Fibroblast of mammary gland (primary cell): ENCODE data around the gene SLF2.

Experiments
- DNase-seq: peaks from one replicate; pipeline ENCODE4 v3.0.0-alpha.2; 2010; ENCODE audit warnings: low read depth
- H3K4me3 ChIP-seq: 2 replicates; pipeline ENCODE4 v1.5.1; 2011; ENCODE audit warnings: low read depth, mild to moderate bottlenecking, low read length, moderate library complexity; ENCODE audit not compliant: control insufficient read depth
- TF ChIP-seq, protein P1 (sequence below): conservative IDR thresholded peaks from 2 replicates; pipeline ENCODE4 v1.5.1; 2011; ENCODE audit warnings: low read depth, low read length, inconsistent platforms; ENCODE audit not compliant: control insufficient read depth, insufficient read depth

SLF2 gene

DNA sequence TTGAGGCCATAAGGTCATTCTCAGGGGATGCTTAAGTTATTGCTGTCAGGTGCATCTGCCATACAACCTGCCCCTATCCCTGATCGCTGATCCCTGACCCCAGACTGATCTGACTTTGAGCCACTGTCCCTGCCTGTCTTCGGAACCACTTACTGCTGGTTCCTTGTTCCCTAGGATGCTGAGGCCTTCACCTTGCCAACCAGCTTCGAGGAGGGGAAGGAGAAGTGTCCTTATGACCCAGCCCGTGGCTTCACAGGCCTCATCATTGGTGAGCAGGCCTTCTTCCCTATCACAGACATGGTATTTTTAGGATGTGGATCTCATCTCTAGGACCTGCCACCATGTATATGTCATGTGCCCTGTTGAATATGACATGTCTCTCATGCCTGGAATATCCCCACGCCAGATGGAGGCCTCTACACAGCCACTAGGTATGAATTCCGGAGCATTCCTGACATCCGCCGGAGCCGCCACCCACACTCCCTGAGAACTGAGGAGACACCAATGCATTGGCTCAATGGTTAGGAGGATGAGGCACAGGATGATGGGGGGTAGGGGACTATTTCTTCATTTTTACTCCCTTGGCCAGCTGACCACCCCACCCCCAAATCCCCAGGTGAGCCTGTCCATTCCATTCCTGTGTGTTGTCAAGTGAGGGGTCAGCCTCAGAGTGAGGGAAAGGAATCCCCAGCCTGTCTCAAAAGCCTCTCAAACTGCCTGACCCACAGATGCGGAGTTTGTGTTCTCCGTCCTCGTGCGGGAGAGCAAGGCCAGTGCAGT is 65.5 kb downstream of the SLF2 start:
- no peak for DNase-seq
- H3K4me3 ChIP-seq: no peak overlapping the region
- TF ChIP-seq, protein P1, sequence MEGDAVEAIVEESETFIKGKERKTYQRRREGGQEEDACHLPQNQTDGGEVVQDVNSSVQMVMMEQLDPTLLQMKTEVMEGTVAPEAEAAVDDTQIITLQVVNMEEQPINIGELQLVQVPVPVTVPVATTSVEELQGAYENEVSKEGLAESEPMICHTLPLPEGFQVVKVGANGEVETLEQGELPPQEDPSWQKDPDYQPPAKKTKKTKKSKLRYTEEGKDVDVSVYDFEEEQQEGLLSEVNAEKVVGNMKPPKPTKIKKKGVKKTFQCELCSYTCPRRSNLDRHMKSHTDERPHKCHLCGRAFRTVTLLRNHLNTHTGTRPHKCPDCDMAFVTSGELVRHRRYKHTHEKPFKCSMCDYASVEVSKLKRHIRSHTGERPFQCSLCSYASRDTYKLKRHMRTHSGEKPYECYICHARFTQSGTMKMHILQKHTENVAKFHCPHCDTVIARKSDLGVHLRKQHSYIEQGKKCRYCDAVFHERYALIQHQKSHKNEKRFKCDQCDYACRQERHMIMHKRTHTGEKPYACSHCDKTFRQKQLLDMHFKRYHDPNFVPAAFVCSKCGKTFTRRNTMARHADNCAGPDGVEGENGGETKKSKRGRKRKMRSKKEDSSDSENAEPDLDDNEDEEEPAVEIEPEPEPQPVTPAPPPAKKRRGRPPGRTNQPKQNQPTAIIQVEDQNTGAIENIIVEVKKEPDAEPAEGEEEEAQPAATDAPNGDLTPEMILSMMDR: no peak

DNA sequence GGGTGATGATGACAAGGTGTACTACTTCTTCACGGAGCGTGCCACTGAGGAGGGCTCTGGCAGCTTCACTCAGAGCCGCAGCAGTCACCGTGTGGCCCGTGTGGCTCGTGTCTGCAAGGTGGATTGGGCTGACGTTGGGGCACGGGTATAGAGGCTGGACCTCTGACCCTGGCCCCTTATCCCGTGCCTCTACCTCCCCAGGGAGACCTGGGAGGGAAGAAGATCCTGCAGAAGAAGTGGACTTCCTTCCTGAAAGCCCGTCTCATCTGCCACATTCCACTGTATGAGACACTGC is 66.1 kb downstream of the SLF2 start:
- DNase-seq: no peak
- TF ChIP-seq, protein P1: no peak
- no peak overlapping the region for H3K4me3 ChIP-seq

DNA sequence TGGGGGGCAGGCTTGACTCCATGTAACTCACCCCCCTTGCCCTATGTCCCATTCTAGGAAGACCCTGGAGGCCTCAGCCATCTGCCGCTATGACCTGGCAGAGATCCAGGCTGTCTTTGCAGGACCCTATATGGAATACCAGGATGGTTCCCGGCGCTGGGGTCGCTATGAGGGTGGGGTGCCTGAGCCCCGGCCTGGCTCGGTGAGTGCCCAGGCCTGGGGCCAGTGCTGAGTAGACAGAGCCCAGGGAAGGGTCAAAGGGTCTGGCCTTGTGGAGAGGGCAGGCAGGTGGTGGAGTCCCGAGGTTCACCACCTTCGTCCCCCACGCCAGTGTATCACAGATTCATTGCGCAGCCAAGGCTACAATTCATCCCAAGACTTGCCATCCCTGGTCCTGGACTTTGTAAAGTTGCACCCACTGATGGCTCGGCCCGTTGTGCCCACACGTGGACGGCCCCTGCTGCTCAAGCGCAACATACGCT is 67.1 kb downstream of the SLF2 start:
- no peak for DNase-seq
- TF ChIP-seq, protein P1: no peak
- no peak overlapping the region for H3K4me3 ChIP-seq

DNA sequence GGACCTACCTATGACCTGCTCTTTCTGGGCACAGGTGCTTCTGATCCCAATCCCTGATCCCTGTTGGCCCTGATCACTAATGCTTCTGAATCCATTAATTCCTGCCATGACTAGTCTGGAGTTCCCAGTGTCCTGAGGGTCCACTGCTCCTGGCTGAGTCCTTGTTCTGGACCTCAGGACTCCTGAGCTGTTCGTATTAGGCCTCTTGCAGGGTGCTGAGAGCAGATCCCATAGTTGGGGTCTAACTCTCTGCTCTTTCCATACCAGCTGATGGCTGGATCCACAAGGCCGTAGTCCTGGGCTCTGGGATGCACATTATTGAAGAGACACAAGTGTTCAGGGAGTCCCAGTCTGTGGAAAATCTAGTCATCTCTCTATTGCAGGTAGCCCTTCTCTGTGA is 67.5 kb downstream of the SLF2 start:
- H3K4me3 ChIP-seq: no peak overlapping the region
- DNase-seq: no peak
- TF ChIP-seq, protein P1: no peak

DNA sequence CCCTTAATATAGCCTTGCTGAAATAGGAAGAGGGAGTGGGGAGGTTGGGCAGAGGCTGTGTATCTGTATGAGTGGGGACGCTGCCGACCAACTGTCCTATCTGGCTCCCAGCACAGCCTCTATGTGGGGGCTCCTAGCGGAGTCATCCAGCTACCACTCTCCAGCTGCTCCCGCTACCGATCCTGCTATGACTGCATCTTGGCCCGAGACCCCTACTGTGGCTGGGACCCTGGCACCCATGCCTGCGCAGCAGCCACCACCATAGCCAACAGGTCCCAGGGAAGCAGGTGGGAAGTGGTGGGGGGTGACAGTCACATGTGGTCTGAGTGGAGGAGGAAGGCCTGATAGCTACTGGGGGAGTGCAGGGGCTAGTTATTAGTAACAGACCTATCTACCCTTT is 67.9 kb downstream of the SLF2 start:
- DNase-seq: no peak
- TF ChIP-seq, protein P1: no peak
- H3K4me3 ChIP-seq: no peak overlapping the region

DNA sequence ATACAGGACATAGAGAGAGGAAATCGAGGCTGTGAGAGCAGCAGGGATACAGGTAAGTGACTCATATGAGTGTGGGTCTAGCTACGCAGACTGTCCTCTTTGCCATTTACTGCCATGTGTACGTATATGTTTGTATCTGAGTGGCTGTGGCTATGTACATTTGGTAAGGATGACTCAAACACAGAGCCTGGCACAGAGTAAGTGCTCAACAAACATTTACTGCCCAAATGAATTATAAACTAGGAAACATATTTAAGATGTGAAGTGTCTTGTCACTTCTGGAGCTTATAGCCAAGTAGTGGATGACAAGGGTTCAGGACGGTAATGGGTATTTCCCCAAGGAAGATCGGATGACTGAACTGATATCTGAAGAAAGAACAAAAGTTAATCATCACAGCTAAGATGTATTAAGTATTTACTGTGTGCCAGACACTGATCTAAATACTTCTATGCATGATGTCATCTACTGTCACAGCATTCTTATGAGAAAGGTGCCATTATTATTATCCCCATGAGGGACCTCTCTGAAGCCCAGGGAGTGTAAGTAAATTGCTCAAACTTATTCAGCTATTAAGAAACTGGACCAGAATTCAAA is 68.5 kb downstream of the SLF2 start:
- DNase-seq: no peak

More for the DNA sequence above, 68.5 kb downstream of the SLF2 start:
- no peak overlapping the region for H3K4me3 ChIP-seq
- TF ChIP-seq, protein P1: no peak
